Astrocyte (in vitro differentiated cells and primary cell): ENCODE data around the gene PDIA5. TPM values are rescaled to one million over a fixed set of nuclear protein-coding genes. Genes with fewer than 3 reads are reported as not detected.

Source experiments
- DNase-seq: peaks from one replicate; pipeline ENCODE4 v3.0.0-alpha.2; 2010; ENCODE audit warnings: low read depth
- FAIRE-seq: peaks from 2 replicates; lab custom pipeline; 2011; peaks lifted over from hg19 to GRCh38; lab: Jason Lieb, UNC
- H2AFZ ChIP-seq: 2 replicates; pipeline ENCODE4 v1.6.0; 2012; ENCODE audit warnings: low read depth, low read length, inconsistent platforms
- H3K27ac ChIP-seq: 2 replicates; pipeline ENCODE4 v1.5.1; 2011; ENCODE audit warnings: low read depth, low read length, inconsistent platforms
- H3K27me3 ChIP-seq: 2 replicates; pipeline ENCODE4 v1.6.0; 2011; ENCODE audit warnings: low read length, inconsistent platforms; ENCODE audit not compliant: insufficient read depth
- H3K36me3 ChIP-seq: 2 replicates; pipeline ENCODE4 v1.5.1; 2011; ENCODE audit warnings: low read length, inconsistent platforms; ENCODE audit not compliant: insufficient read depth
- H3K4me1 ChIP-seq: 2 replicates; pipeline ENCODE4 v1.5.1; 2011; ENCODE audit warnings: low read length, inconsistent platforms; ENCODE audit not compliant: insufficient read depth
- H3K4me2 ChIP-seq: 2 replicates; pipeline ENCODE4 v1.6.0; 2012; ENCODE audit warnings: low read length, inconsistent platforms
- H3K4me3 ChIP-seq: 2 replicates; pipeline ENCODE4 v1.5.1; 2011; ENCODE audit warnings: low read depth, mild to moderate bottlenecking, low read length, inconsistent platforms; ENCODE audit not compliant: insufficient read depth
- H3K79me2 ChIP-seq: 2 replicates; pipeline ENCODE4 v1.6.0; 2012; ENCODE audit warnings: mild to moderate bottlenecking, low read length, inconsistent platforms; ENCODE audit not compliant: insufficient read depth
- H3K9ac ChIP-seq: 2 replicates; pipeline ENCODE4 v1.6.0; 2012; ENCODE audit warnings: mild to moderate bottlenecking, low read length, inconsistent platforms
- H3K9me3 ChIP-seq: 2 replicates; pipeline ENCODE4 v1.5.1; 2012; ENCODE audit warnings: low read depth, mild to moderate bottlenecking, low read length, inconsistent platforms; ENCODE audit not compliant: insufficient read depth
- H4K20me1 ChIP-seq: 2 replicates; pipeline ENCODE4 v1.6.0; 2012; ENCODE audit warnings: low read length, inconsistent platforms; ENCODE audit not compliant: insufficient read depth
- H3K27ac Mint-ChIP-seq: one replicate; pipeline ENCODE4 v1.8.0; 2021; ENCODE audit warnings: mild to moderate bottlenecking, mixed read lengths; ENCODE audit not compliant: unreplicated experiment
- H3K27me3 Mint-ChIP-seq: one replicate; pipeline ENCODE4 v1.8.0; 2021; ENCODE audit warnings: low read depth, mixed read lengths; ENCODE audit not compliant: unreplicated experiment
- H3K36me3 Mint-ChIP-seq: one replicate; pipeline ENCODE4 v1.8.0; 2021; ENCODE audit warnings: low read depth, mixed read lengths; ENCODE audit not compliant: unreplicated experiment
- H3K4me1 Mint-ChIP-seq: one replicate; pipeline ENCODE4 v1.8.0; 2021; ENCODE audit warnings: low read depth, mixed read lengths; ENCODE audit not compliant: unreplicated experiment
- H3K4me3 Mint-ChIP-seq: one replicate; pipeline ENCODE4 v1.8.0; 2021; ENCODE audit warnings: mild to moderate bottlenecking, moderate library complexity, mixed read lengths; ENCODE audit not compliant: unreplicated experiment
- H3K9me3 Mint-ChIP-seq: one replicate; pipeline ENCODE4 v1.8.0; 2021; ENCODE audit warnings: mild to moderate bottlenecking, mixed read lengths; ENCODE audit not compliant: unreplicated experiment
- EZH2 ChIP-seq: IDR thresholded peaks from 2 replicates; pipeline ENCODE4 v1.6.1; 2012; ENCODE audit warnings: mild to moderate bottlenecking, low read length, inconsistent platforms; ENCODE audit not compliant: insufficient read depth
- total RNA-seq: library from RNA; stranded (reverse); gene quantifications from 2 replicates; pipeline ENCODE4 v1.2.1, GENCODE V29; 2021
- TF ChIP-seq, protein P1 (sequence below): IDR thresholded peaks from 2 replicates; pipeline ENCODE4 v1.5.1; 2011; ENCODE audit warnings: low read depth, mild to moderate bottlenecking, inconsistent platforms, low read length, moderate library complexity; ENCODE audit not compliant: insufficient read depth

Gene PDIA5
- total RNA-seq, 1 donor from 2014 or later = 77.5 TPM

DNA sequence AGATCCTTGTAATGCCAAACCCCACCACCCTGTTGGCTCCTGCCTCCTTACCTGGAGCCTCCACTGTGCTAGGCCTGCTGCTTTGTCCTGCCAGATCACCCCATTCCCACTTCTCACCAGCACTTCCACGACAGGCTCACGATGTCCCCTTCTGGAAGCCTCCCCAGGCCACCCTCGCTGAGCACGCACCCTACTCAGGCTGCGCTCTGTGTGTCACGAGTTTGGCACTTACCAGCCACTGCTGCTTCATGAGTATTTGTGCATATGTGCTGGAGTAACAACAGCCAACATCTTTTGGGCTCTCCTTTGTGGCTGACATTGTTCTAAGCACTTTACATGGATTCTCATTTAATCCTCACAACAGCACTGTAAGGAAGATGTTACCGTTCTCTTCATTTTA is 58.1 kb downstream of the PDIA5 start:
- Histone ChIP-seq H2AFZ (no peak overlapping the region), H3K27ac (no peak overlapping the region), H3K4me2 (no peak overlapping the region), H3K9me3 (no peaks in the 10 kb centered on the region), H4K20me1 (peaks cover 45% of the 10 kb centered on the region), H3K27me3 (no peaks in the 10 kb centered on the region), H3K4me1 (no peaks in the 10 kb centered on the region), H3K79me2 (no peaks in the 10 kb centered on the region), H3K36me3 (peaks cover 25% of the 10 kb centered on the region), H3K4me3 (no peak overlapping the region), H3K9ac (no peak overlapping the region)
- Mint-ChIP-seq H3K9me3 (no peaks in the 10 kb centered on the region), H3K4me1 (peaks cover 37% of the 10 kb centered on the region), H3K36me3 (peaks cover 42% of the 10 kb centered on the region), H3K4me3 (no peak overlapping the region), H3K27me3 (no peaks in the 10 kb centered on the region), H3K27ac (peak overlapping the region; percentile 36)
- no peak for TF ChIP-seq EZH2
- TF ChIP-seq, protein P1, sequence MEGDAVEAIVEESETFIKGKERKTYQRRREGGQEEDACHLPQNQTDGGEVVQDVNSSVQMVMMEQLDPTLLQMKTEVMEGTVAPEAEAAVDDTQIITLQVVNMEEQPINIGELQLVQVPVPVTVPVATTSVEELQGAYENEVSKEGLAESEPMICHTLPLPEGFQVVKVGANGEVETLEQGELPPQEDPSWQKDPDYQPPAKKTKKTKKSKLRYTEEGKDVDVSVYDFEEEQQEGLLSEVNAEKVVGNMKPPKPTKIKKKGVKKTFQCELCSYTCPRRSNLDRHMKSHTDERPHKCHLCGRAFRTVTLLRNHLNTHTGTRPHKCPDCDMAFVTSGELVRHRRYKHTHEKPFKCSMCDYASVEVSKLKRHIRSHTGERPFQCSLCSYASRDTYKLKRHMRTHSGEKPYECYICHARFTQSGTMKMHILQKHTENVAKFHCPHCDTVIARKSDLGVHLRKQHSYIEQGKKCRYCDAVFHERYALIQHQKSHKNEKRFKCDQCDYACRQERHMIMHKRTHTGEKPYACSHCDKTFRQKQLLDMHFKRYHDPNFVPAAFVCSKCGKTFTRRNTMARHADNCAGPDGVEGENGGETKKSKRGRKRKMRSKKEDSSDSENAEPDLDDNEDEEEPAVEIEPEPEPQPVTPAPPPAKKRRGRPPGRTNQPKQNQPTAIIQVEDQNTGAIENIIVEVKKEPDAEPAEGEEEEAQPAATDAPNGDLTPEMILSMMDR = no peak
- FAIRE-seq = no peak
- DNase-seq = no peak

DNA sequence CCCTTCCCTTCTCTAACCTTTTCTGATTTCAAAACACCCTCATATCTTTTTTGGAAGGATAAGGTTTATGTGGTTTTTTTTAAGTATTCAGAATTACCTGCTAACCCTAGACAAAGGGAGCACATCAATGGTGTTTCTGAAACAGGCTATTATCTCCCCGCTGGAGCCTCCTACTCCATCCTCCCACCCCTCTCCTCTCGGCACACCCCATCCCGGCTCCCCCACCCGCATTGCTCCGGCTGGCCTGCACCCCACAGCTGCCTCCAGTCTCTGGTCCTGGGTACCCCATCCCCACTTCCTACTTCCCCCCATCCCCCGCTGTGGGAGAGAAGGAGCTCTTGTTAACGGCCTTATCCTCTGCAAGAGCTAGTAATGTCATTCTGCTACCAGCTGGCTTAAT is 59.2 kb downstream of the PDIA5 start:
- no peak for TF ChIP-seq EZH2
- Mint-ChIP-seq H3K4me3 (no peak overlapping the region), H3K27me3 (no peaks in the 10 kb centered on the region), H3K36me3 (peaks cover 34% of the 10 kb centered on the region), H3K9me3 (no peaks in the 10 kb centered on the region), H3K27ac (no peak overlapping the region), H3K4me1 (peaks cover 30% of the 10 kb centered on the region)
- H3K4me1 ChIP-seq = no peaks in the 10 kb centered on the region
- no peak overlapping the region for H3K4me2 ChIP-seq
- H4K20me1 ChIP-seq = peaks cover 38% of the 10 kb centered on the region
- no peaks in the 10 kb centered on the region for H3K27me3 ChIP-seq
- FAIRE-seq (no peak), DNase-seq (no peak)
- H3K9ac ChIP-seq = no peak overlapping the region
- H3K4me3 ChIP-seq = no peak overlapping the region
- H3K36me3 ChIP-seq = peaks cover 28% of the 10 kb centered on the region
- no peak overlapping the region for H2AFZ ChIP-seq
- H3K27ac ChIP-seq = no peak overlapping the region
- no peaks in the 10 kb centered on the region for H3K79me2 ChIP-seq
- no peaks in the 10 kb centered on the region for H3K9me3 ChIP-seq

DNA sequence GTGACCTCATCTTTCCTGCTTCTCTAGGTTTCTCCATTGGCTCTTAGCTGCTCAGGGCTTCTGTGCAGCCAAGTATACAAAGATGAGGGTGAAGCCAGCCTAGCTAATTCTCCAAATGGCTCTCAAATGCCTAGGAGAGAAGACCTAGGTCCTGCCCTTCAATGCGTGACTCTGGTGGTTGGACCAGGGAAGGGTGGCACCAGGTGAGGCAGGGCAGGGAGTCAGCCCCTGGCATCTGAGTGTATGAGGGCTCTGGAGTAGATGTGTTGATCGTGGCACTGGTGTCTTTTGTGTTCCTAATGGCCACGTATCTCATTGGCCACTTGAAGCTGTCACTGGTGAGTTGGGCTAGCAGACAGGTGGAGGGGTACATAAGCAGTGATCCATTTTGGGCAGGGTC is 59.8 kb downstream of the PDIA5 start:
- peaks cover 28% of the 10 kb centered on the region for H3K36me3 ChIP-seq

More for the DNA sequence above, 59.8 kb downstream of the PDIA5 start:
- no peaks in the 10 kb centered on the region for H3K9me3 ChIP-seq
- Mint-ChIP-seq H3K4me1 (peaks cover 28% of the 10 kb centered on the region), H3K27ac (no peak overlapping the region), H3K4me3 (no peak overlapping the region), H3K9me3 (no peaks in the 10 kb centered on the region), H3K36me3 (peaks cover 34% of the 10 kb centered on the region), H3K27me3 (no peaks in the 10 kb centered on the region)
- DNase-seq (no peak), FAIRE-seq (no peak)
- H3K4me2 ChIP-seq = no peak overlapping the region
- no peak overlapping the region for H2AFZ ChIP-seq
- H3K4me1 ChIP-seq = no peaks in the 10 kb centered on the region
- H3K79me2 ChIP-seq = no peaks in the 10 kb centered on the region
- TF ChIP-seq, protein P1 = no peak
- TF ChIP-seq EZH2 = no peak
- H3K27ac ChIP-seq = no peak overlapping the region
- H4K20me1 ChIP-seq = peaks cover 33% of the 10 kb centered on the region
- no peaks in the 10 kb centered on the region for H3K27me3 ChIP-seq
- no peak overlapping the region for H3K9ac ChIP-seq
- no peak overlapping the region for H3K4me3 ChIP-seq
